Mesendoderm (in vitro differentiated cells): Measurements from ENCODE around the gene DERL3.

Experiments
- DNase-seq: peaks from one replicate; pipeline ENCODE4 v3.0.0; 2013
- H2AK5ac ChIP-seq: 2 replicates; pipeline ENCODE4 v1.6.1; 2013; ENCODE audit warnings: low read length, inconsistent platforms
- H2BK120ac ChIP-seq: 2 replicates; pipeline ENCODE4 v1.6.1; 2013; ENCODE audit warnings: low read depth, mild to moderate bottlenecking, low read length, moderate library complexity, mixed read lengths
- H2BK15ac ChIP-seq: replicated peaks from 2 replicates; pipeline ENCODE4 v1.6.1; 2013; ENCODE audit warnings: low read depth, mild to moderate bottlenecking, moderate library complexity
- H2BK5ac ChIP-seq: 2 replicates; pipeline ENCODE4 v1.6.1; 2013; ENCODE audit warnings: low read length, inconsistent platforms
- H3K18ac ChIP-seq: 2 replicates; pipeline ENCODE4 v1.6.1; 2013; ENCODE audit warnings: mild to moderate bottlenecking, low read length, mixed read lengths
- H3K23ac ChIP-seq: one replicate; pipeline ENCODE4 v1.6.1; 2013; ENCODE audit warnings: low read length
- H3K27ac ChIP-seq: 2 replicates; pipeline ENCODE4 v1.5.1; 2013; ENCODE audit warnings: low read depth, mild to moderate bottlenecking, inconsistent platforms, low read length, moderate library complexity
- H3K27me3 ChIP-seq: 2 replicates; pipeline ENCODE4 v1.6.1; 2013; ENCODE audit warnings: low read length, control low read depth, mild to moderate bottlenecking, inconsistent platforms; ENCODE audit not compliant: insufficient read depth, poor library complexity
- H3K36me3 ChIP-seq: 2 replicates; pipeline ENCODE4 v1.6.1; 2013; ENCODE audit warnings: low read length, inconsistent platforms; ENCODE audit not compliant: control insufficient read depth, insufficient read depth
- H3K4ac ChIP-seq: one replicate; pipeline ENCODE4 v1.6.1; 2013; ENCODE audit warnings: low read depth, mild to moderate bottlenecking, low read length, moderate library complexity
- H3K4me1 ChIP-seq: 2 replicates; pipeline ENCODE4 v1.6.1; 2013; ENCODE audit warnings: low read depth, low read length, inconsistent platforms; ENCODE audit not compliant: control insufficient read depth
- H3K4me2 ChIP-seq: 2 replicates; pipeline ENCODE4 v1.6.1; 2013; ENCODE audit warnings: low read length
- H3K4me3 ChIP-seq: 2 replicates; pipeline ENCODE4 v1.5.1; 2013; ENCODE audit warnings: mild to moderate bottlenecking, low read length
- H3K56ac ChIP-seq: one replicate; pipeline ENCODE4 v1.6.1; 2013; ENCODE audit warnings: low read length
- H3K79me1 ChIP-seq: 2 replicates; pipeline ENCODE4 v1.6.1; 2013; ENCODE audit warnings: low read length, inconsistent platforms
- H3K79me2 ChIP-seq: 2 replicates; pipeline ENCODE4 v1.6.1; 2013; ENCODE audit warnings: mild to moderate bottlenecking, low read length; ENCODE audit not compliant: control insufficient read depth, insufficient read depth
- H3K9ac ChIP-seq: 2 replicates; pipeline ENCODE4 v1.6.1; 2013; ENCODE audit warnings: low read length, inconsistent platforms
- H4K5ac ChIP-seq: one replicate; pipeline ENCODE4 v1.6.1; 2013; ENCODE audit warnings: low read length
- H4K8ac ChIP-seq: one replicate; pipeline ENCODE4 v1.6.1; 2013; ENCODE audit warnings: low read depth, mild to moderate bottlenecking, control low read depth, low read length, moderate library complexity
- WGBS: extraction: QIAGEN DNeasy Blood & Tissue Kit; methylation state at CpG from one replicate; pipeline ENCODE4 v1.1.7; 2013; ENCODE audit warnings: low lambda C conversion rate, missing lambda C conversion rate; ENCODE audit not compliant: insufficient coverage; ENCODE audit errors: extremely low coverage; 5-methylcytosine and 5-hydroxymethylcytosine counted together

Gene DERL3

GRCh38 chr22:23844739-23845202 is 6.0 kb upstream of the DERL3 start:
- Histone ChIP-seq H3K56ac (no peak overlapping the region), H3K4me2 (no peak overlapping the region), H4K5ac (no peak overlapping the region), H3K9ac (no peak overlapping the region), H3K23ac (no peak overlapping the region), H3K4me3 (no peak overlapping the region), H3K79me1 (no peaks in the 10 kb centered on the region), H3K4ac (no peak overlapping the region), H2BK15ac (no peak overlapping the region), H3K79me2 (no peaks in the 10 kb centered on the region), H2AK5ac (no peak overlapping the region), H3K18ac (no peak overlapping the region), H2BK5ac (no peak overlapping the region), H3K27me3 (no peaks in the 10 kb centered on the region), H3K36me3 (no peaks in the 10 kb centered on the region), H4K8ac (no peak overlapping the region), H3K4me1 (peaks cover 2% of the 10 kb centered on the region), H3K27ac (no peak overlapping the region), H2BK120ac (no peak overlapping the region)
- WGBS, result no CpG with 5 or more reads among the region's 8 CpGs
- no peak for DNase-seq

DNA sequence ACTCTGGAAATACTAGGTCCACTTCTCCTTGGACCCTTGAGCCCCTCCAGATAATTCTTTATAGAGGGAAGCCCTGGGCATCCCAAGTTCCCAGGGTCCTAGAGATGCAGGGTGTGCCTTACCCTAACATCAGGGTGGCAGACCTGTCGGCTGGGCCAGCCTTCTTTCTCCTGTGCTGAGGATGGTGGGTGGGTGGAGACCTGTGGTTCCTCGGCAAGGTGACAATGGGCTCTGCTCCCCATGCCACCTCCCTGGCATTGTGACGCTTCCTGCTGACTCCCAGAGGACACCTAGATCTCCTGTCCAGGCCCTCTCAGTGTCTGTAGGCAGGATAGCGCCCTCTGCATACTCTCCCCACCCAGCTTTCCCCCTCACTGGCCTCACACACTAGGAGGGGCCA is 3.8 kb upstream of the DERL3 start:
- no peak overlapping the region for H3K9ac ChIP-seq
- WGBS, result no CpG with 5 or more reads among the region's 4 CpGs
- H2BK120ac ChIP-seq, result no peak overlapping the region
- H3K27ac ChIP-seq, result no peak overlapping the region
- no peak overlapping the region for H2BK15ac ChIP-seq
- no peak overlapping the region for H2BK5ac ChIP-seq
- H3K4me1 ChIP-seq, result peaks cover 3% of the 10 kb centered on the region
- no peaks in the 10 kb centered on the region for H3K27me3 ChIP-seq
- H3K23ac ChIP-seq, result no peak overlapping the region
- no peak overlapping the region for H4K5ac ChIP-seq
- no peak overlapping the region for H3K18ac ChIP-seq
- H3K79me1 ChIP-seq, result no peaks in the 10 kb centered on the region
- no peak overlapping the region for H3K4ac ChIP-seq
- DNase-seq, result no peak
- no peak overlapping the region for H3K4me2 ChIP-seq
- H3K56ac ChIP-seq, result no peak overlapping the region
- H2AK5ac ChIP-seq, result no peak overlapping the region
- H3K79me2 ChIP-seq, result no peaks in the 10 kb centered on the region
- no peaks in the 10 kb centered on the region for H3K36me3 ChIP-seq
- no peak overlapping the region for H4K8ac ChIP-seq
- no peak overlapping the region for H3K4me3 ChIP-seq

GRCh38 chr22:23841736-23842445 is 3.1 kb upstream of the DERL3 start:
- Histone ChIP-seq H3K27me3 (no peaks in the 10 kb centered on the region), H3K4me2 (no peak overlapping the region), H3K9ac (no peak overlapping the region), H3K36me3 (no peaks in the 10 kb centered on the region), H3K79me2 (no peaks in the 10 kb centered on the region), H2AK5ac (no peak overlapping the region), H3K23ac (no peak overlapping the region), H3K79me1 (no peaks in the 10 kb centered on the region), H4K5ac (no peak overlapping the region), H2BK15ac (no peak overlapping the region), H3K4ac (no peak overlapping the region), H2BK5ac (no peak overlapping the region), H3K18ac (no peak overlapping the region), H4K8ac (no peak overlapping the region), H3K4me3 (no peak overlapping the region), H2BK120ac (no peak overlapping the region), H3K56ac (no peak overlapping the region), H3K27ac (no peak overlapping the region), H3K4me1 (peaks cover 3% of the 10 kb centered on the region)
- DNase-seq, result no peak
- no CpG with 5 or more reads among the region's 20 CpGs for WGBS

DNA sequence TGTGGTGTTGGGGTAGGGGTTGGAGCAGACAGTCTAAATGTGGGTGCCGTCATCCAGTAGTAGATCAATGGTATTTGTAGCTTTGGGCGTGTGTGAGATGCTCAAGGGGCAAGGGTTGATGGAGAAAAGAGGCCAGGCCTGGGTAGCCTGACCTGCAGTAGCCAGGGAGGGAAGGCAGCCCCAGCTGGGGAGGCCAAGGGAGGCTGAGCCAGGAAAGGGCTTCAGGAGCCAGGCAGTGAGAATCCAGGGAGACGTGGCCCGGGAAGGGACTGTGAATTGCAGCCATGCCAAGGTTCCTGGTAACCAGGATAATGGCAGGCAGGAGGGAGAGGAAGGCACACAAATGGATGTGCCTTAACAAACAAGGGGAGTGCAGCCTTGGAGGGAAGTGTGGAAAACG is 2.5 kb upstream of the DERL3 start:
- Histone ChIP-seq H3K79me1 (no peaks in the 10 kb centered on the region), H3K9ac (no peak overlapping the region), H3K27ac (no peak overlapping the region), H2BK120ac (no peak overlapping the region), H2AK5ac (no peak overlapping the region), H3K56ac (no peak overlapping the region), H3K79me2 (no peaks in the 10 kb centered on the region), H3K27me3 (no peaks in the 10 kb centered on the region), H3K36me3 (no peaks in the 10 kb centered on the region), H3K4me1 (peaks cover 3% of the 10 kb centered on the region), H3K23ac (no peak overlapping the region), H2BK15ac (no peak overlapping the region), H3K4me3 (no peak overlapping the region), H3K4ac (no peak overlapping the region), H2BK5ac (no peak overlapping the region), H3K18ac (no peak overlapping the region), H3K4me2 (no peak overlapping the region), H4K5ac (no peak overlapping the region), H4K8ac (no peak overlapping the region)
- DNase-seq, result no peak
- WGBS, result no CpG with 5 or more reads among the region's 5 CpGs

DNA sequence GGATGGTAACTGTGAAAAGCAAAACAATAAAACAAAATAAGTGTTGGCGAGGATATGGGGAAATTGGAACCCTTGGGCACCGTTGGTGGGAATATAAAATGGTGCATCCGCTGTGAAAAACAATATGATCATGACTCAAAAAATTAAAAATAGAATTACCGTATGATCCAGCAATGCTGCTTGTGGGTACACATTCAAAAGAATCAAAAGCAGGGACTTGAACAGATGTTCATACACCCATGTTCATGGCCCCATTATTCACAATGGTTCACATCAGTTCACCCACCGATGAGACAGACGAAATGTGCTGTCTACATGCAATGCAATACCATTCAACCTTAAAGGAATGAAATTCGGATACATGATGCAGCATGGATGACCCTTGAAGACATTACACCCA is 1.2 kb upstream of the DERL3 start:
- Histone ChIP-seq H3K4me3 (no peak overlapping the region), H3K18ac (no peak overlapping the region), H3K4ac (no peak overlapping the region), H4K8ac (no peak overlapping the region), H3K79me1 (no peaks in the 10 kb centered on the region), H3K36me3 (peaks cover 2% of the 10 kb centered on the region), H3K56ac (no peak overlapping the region), H3K23ac (no peak overlapping the region), H3K27me3 (no peaks in the 10 kb centered on the region), H3K27ac (no peak overlapping the region), H2AK5ac (no peak overlapping the region), H2BK120ac (no peak overlapping the region), H3K4me2 (no peak overlapping the region), H3K4me1 (peaks cover 3% of the 10 kb centered on the region), H2BK5ac (no peak overlapping the region), H3K79me2 (no peaks in the 10 kb centered on the region), H3K9ac (no peak overlapping the region), H4K5ac (no peak overlapping the region), H2BK15ac (no peak overlapping the region)
- no CpG with 5 or more reads among the region's 7 CpGs for WGBS
- no peak for DNase-seq
